ENCODE measurements around the gene UBE3C. TPM values are rescaled to one million over a fixed set of nuclear protein-coding genes. Genes with fewer than 3 reads are reported as not detected.

Gene UBE3C
- total RNA-seq, 1 experiment from 2014 or later, result 87.6 TPM

GRCh38 chr7:157194948-157195347, 56.2 kb downstream of the UBE3C start:
- Histone ChIP-seq H3K4me1 (ENCODE audit: control insufficient read depth, insufficient read depth, low read length) (no peaks in the 10 kb centered on the region), H3K9me3 (ENCODE audit: control insufficient read depth, insufficient read depth, low read depth, low read length) (no peaks in the 10 kb centered on the region), H3K27me3 (ENCODE audit: control insufficient read depth, insufficient read depth, low read length) (no peaks in the 10 kb centered on the region), H3K4me3 (ENCODE audit: low read depth in 2 of 2, low read length in 2 of 2) (no peak overlapping the region), H3K27ac (ENCODE audit: low read length) (no peak overlapping the region), H3K36me3 (ENCODE audit: control insufficient read depth, insufficient read depth, low read length) (peaks cover 24% of the 10 kb centered on the region; the same call in 1 of the 2 replicates)
- intact Hi-C loops (cut with micrococcal nuclease; ENCODE audit: unreplicated experiment) (no loop called here), in situ Hi-C loops (cut with HindIII; ENCODE audit: low pct_unique_long_range_greater_than_20kb, low sequenced_read_pairs) (no loop called here)
- DNase-seq (ENCODE audit: low read depth, low spot score) (no peak), ATAC-seq (no peak)
- POLR2A ChIA-PET, result no interaction called here
- BruUV-seq (replicated peaks), result no TSS peak
- CTCF ChIA-PET, result no interaction called here
- TF ChIP-seq, protein P1, sequence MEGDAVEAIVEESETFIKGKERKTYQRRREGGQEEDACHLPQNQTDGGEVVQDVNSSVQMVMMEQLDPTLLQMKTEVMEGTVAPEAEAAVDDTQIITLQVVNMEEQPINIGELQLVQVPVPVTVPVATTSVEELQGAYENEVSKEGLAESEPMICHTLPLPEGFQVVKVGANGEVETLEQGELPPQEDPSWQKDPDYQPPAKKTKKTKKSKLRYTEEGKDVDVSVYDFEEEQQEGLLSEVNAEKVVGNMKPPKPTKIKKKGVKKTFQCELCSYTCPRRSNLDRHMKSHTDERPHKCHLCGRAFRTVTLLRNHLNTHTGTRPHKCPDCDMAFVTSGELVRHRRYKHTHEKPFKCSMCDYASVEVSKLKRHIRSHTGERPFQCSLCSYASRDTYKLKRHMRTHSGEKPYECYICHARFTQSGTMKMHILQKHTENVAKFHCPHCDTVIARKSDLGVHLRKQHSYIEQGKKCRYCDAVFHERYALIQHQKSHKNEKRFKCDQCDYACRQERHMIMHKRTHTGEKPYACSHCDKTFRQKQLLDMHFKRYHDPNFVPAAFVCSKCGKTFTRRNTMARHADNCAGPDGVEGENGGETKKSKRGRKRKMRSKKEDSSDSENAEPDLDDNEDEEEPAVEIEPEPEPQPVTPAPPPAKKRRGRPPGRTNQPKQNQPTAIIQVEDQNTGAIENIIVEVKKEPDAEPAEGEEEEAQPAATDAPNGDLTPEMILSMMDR (IDR thresholded peaks at IDR 0.05), result no peak
- TF ChIP-seq, protein P2, sequence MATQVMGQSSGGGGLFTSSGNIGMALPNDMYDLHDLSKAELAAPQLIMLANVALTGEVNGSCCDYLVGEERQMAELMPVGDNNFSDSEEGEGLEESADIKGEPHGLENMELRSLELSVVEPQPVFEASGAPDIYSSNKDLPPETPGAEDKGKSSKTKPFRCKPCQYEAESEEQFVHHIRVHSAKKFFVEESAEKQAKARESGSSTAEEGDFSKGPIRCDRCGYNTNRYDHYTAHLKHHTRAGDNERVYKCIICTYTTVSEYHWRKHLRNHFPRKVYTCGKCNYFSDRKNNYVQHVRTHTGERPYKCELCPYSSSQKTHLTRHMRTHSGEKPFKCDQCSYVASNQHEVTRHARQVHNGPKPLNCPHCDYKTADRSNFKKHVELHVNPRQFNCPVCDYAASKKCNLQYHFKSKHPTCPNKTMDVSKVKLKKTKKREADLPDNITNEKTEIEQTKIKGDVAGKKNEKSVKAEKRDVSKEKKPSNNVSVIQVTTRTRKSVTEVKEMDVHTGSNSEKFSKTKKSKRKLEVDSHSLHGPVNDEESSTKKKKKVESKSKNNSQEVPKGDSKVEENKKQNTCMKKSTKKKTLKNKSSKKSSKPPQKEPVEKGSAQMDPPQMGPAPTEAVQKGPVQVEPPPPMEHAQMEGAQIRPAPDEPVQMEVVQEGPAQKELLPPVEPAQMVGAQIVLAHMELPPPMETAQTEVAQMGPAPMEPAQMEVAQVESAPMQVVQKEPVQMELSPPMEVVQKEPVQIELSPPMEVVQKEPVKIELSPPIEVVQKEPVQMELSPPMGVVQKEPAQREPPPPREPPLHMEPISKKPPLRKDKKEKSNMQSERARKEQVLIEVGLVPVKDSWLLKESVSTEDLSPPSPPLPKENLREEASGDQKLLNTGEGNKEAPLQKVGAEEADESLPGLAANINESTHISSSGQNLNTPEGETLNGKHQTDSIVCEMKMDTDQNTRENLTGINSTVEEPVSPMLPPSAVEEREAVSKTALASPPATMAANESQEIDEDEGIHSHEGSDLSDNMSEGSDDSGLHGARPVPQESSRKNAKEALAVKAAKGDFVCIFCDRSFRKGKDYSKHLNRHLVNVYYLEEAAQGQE (IDR thresholded peaks at IDR 0.05; ENCODE audit: insufficient read depth in 1 of 2, low read depth in 2 of 2, low read length in 1 of 2), result no peak
- TF ChIP-seq TCF7L2 (IDR thresholded peaks at IDR 0.05; ENCODE audit: low read depth, low read length) (no peak), POLR2AphosphoS5 (IDR thresholded peaks at IDR 0.05; ENCODE audit: low read depth, low read length) (no peak), SIN3A (IDR thresholded peaks at IDR 0.05; ENCODE audit: borderline replicate concordance, insufficient read depth, low read depth, low read length) (no peak)

- CTCF ChIA-PET, result no interaction called here
These were observed 57.1 kb downstream of the UBE3C start for GRCh38 chr7:157195868-157196267.

More at GRCh38 chr7:157195868-157196267, 57.1 kb downstream of the UBE3C start:
- no peak overlapping the region for H3K27ac ChIP-seq (ENCODE audit: low read length)
- no peak overlapping the region for H3K4me3 ChIP-seq (ENCODE audit: low read depth in 2 of 2, low read length in 2 of 2)
- TF ChIP-seq, protein P1 (IDR thresholded peaks at IDR 0.05), result no peak
- TF ChIP-seq, protein P2 (IDR thresholded peaks at IDR 0.05; ENCODE audit: insufficient read depth in 1 of 2, low read depth in 2 of 2, low read length in 1 of 2), result no peak
- TF ChIP-seq TCF7L2 (IDR thresholded peaks at IDR 0.05; ENCODE audit: low read depth, low read length), result no peak
- TF ChIP-seq SIN3A (IDR thresholded peaks at IDR 0.05; ENCODE audit: borderline replicate concordance, insufficient read depth, low read depth, low read length), result no peak
- in situ Hi-C loops (cut with HindIII; ENCODE audit: low pct_unique_long_range_greater_than_20kb, low sequenced_read_pairs) (no loop called here), intact Hi-C loops (cut with micrococcal nuclease; ENCODE audit: unreplicated experiment) (no loop called here)
- H3K27me3 ChIP-seq (ENCODE audit: control insufficient read depth, insufficient read depth, low read length), result no peaks in the 10 kb centered on the region
- POLR2A ChIA-PET, result no interaction called here
- H3K36me3 ChIP-seq (ENCODE audit: control insufficient read depth, insufficient read depth, low read length), result peaks cover 20% of the 10 kb centered on the region; the same call in 1 of the 2 replicates
- H3K4me1 ChIP-seq (ENCODE audit: control insufficient read depth, insufficient read depth, low read length), result no peaks in the 10 kb centered on the region
- TSS peak; percentile 29 for BruUV-seq (replicated peaks)
- DNase-seq (ENCODE audit: low read depth, low spot score) (no peak), ATAC-seq (no peak)
- no peaks in the 10 kb centered on the region for H3K9me3 ChIP-seq (ENCODE audit: control insufficient read depth, insufficient read depth, low read depth, low read length)

Data from Panc1 (cell line).